ENCODE results near the gene NANOS3.

GRCh38 chr19:13887018-13887436 is 10.1 kb downstream of the NANOS3 start:
- TF ChIP-seq CTCF (IDR thresholded peaks at IDR 0.05; ENCODE audit: insufficient read depth, low read depth, low read length), result no peak
- TF ChIP-seq EZH2 (IDR thresholded peaks at IDR 0.05; ENCODE audit: insufficient read depth, low read length), result no peak
